Stimulated activated CD4-positive, alpha-beta T cell treated with anti-CD3 and anti-CD28 coated beads, TNF-alpha, amount 100 ng/mL, for 4 hours (primary cell): ENCODE data around the gene PPP1R16B.

Experiments used
- DNase-seq, 3 experiments: peaks; one replicate each; pipeline ENCODE4 v3.0.0-alpha.2; 2020; ENCODE audit warnings: low read depth in 3 of 3

The PPP1R16B gene

GRCh38 chr20:38875175-38875993, 69.9 kb downstream of the PPP1R16B start:
- DNase-seq: peak in 1 of 3 experiments; percentile 47

DNA sequence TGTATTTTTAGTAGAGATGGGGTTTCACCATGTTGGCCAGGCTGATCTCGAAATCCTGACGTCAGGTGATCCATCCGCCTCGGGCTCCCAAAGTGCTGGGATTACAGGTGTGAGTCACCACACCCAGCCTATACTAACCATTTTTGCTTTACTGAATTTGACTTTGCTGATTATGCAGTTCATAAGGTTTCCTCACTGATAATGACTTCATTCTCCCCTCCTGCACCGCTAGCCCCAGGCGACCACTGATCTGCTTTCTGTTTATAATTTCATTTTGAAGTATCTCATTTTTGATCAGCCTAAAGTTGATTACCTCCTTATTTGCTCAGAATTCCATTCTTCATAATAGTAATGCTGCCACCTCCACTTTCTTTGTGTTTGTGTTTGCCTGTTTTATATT, 72.0 kb downstream of the PPP1R16B start:
- DNase-seq: no peak

DNA sequence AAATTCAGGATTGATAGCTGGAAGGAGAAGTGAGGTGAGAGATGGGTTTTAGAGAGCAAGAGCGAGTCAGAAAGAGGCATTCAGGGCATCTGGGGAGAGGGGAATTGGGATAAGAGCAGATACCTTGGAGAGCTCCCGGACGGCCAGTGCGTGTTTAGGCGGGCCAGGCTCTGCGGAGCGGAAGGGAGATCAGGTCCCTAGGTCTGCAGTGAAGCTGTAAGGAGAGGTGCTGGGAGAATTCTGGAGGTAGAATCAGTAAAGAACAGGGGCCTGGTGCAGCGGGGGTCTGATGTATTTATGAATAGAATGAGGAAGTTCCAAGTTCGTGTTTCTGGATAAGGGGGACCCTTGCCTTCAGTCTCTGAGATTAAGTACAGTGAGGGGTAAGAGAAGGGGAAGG, 73.4 kb downstream of the PPP1R16B start:
- no peak for DNase-seq

- no peak for DNase-seq
These were observed 75.6 kb downstream of the PPP1R16B start for GRCh38 chr20:38880952-38881735.

DNA sequence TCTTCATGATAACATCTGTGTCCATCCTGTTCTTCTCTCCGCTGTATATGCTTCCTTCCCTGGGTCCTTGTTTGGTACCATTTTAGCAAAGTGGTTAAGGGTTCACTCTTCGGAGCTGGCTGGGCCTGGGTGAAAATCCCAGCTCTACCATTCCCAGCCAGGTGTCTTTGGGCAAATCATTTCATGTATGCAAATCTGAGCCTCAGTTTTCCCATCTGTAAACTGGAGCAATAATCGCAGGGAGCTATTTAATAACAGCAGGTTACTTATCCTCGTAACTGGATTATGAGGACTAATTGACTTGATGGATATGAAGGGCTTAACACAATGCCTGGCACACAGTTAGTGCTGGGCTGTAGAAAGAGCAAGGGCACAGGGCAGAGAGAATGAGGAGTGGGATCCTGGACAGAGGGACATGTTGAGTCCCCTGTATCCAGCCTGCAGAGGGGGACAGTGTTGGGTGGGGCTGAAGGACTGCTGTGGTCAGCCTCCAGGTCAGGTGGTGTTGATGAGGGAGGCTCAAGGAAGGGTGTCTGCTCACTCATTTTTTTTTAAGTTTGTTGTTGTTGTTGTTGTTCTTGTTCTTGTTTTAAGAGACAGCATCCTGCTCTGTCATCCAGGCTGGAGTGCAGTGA, 76.4 kb downstream of the PPP1R16B start:
- DNase-seq: no peak

DNA sequence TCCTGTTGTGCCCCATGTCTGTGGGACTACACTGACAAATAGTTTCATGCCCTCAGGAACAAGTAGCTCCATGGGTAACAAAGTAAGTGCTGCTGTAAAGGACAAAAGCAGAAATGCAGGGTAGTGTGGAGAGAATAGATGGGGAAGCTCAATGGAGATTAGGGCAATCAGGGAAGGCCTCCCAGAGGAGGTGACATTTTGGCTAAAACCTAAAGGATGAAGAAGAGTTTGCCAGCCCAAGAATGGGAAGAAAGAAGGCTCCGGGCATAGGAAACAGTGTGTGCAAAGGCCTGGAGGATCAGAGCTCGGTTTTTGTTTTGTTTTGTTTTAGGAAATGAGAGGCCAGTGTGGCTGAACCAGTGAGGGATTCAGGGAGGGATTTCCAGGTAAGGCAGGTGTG, 77.1 kb downstream of the PPP1R16B start:
- no peak for DNase-seq

GRCh38 chr20:38883081-38883980, 77.8 kb downstream of the PPP1R16B start:
- no peak for DNase-seq

- DNase-seq: no peak
These were observed 78.7 kb downstream of the PPP1R16B start for GRCh38 chr20:38883981-38884733.

- DNase-seq: no peak
These were observed 79.9 kb downstream of the PPP1R16B start for GRCh38 chr20:38885357-38885756.

GRCh38 chr20:38888059-38888831, 82.7 kb downstream of the PPP1R16B start:
- no peak for DNase-seq

GRCh38 chr20:38889050-38889449, 83.6 kb downstream of the PPP1R16B start:
- DNase-seq: no peak

- DNase-seq: no peak
These were observed 84.4 kb downstream of the PPP1R16B start for GRCh38 chr20:38889792-38890496.

GRCh38 chr20:38890497-38890818, 85.0 kb downstream of the PPP1R16B start:
- DNase-seq: no peak

GRCh38 chr20:38892091-38892981, 86.8 kb downstream of the PPP1R16B start:
- DNase-seq: no peak

GRCh38 chr20:38893056-38893564, 87.6 kb downstream of the PPP1R16B start:
- no peak for DNase-seq

- DNase-seq: peak; percentile 67 to 77 (median 72)
These were observed 88.1 kb downstream of the PPP1R16B start for GRCh38 chr20:38893565-38894090.

GRCh38 chr20:38894091-38894847, 88.8 kb downstream of the PPP1R16B start:
- DNase-seq: no peak
